Middle frontal gyrus (tissue), 1 donor: Measurements from ENCODE around the gene TNFSF12.

Source experiments
- DNase-seq: peaks from one replicate; pipeline ENCODE4 v3.0.0-alpha.2; 2015; ENCODE audit warnings: low spot score; ENCODE audit errors: extremely low spot score

Gene TNFSF12, protein sequence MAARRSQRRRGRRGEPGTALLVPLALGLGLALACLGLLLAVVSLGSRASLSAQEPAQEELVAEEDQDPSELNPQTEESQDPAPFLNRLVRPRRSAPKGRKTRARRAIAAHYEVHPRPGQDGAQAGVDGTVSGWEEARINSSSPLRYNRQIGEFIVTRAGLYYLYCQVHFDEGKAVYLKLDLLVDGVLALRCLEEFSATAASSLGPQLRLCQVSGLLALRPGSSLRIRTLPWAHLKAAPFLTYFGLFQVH

DNA sequence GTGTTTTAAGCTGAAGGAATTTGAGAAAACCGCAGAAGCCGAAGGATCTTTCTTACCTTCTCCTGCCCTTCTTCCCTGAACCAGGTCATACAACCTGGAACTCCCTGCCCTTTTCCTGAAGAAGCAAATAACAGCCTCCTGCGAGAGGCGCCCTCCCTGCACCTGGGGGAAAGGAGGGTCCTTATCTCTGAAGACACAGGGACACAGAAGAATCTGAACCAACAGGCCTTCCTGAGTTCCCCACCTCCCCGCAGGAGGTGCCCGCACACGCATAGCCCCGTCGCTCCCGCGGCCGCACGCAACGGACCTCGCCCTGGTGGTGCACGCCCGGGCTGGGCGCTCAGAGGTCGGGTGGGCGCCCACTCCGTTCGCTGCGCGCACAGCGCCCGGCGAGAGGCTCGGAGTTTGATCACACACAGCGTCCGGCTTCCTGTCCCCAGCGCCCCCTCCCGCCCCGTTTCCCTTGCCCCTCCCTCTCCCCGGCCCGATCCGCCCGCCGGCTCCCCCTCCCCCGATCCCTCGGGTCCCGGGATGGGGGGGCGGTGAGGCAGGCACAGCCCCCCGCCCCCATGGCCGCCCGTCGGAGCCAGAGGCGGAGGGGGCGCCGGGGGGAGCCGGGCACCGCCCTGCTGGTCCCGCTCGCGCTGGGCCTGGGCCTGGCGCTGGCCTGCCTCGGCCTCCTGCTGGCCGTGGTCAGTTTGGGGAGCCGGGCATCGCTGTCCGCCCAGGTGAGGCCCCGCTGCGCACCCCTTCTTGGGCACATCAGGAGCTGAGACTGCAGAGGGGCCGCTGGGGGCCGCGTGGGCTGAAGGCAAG lies at the start of gene TNFSF12:
TNFSF12 (plus strand) TSS at position 474 of the 816 bp plus-strand sequence; CDS start at position 570, 96 bp downstream.
- no peak for DNase-seq

DNA sequence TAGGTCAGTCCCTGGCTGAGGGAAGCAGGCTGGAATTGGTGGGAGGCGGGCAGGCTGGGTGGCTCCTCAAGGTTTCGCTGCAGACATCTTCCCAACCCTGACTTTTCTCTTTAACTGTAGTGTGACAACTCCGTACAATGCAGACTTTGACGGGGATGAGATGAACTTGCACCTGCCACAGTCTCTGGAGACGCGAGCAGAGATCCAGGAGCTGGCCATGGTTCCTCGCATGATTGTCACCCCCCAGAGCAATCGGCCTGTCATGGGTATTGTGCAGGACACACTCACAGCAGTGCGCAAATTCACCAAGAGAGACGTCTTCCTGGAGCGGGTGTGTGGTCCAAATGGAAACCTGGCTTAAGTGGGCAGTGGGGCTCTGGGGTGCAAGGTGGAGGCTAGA lies 49.7 kb upstream of the TNFSF12 start:
- no peak for DNase-seq

DNA sequence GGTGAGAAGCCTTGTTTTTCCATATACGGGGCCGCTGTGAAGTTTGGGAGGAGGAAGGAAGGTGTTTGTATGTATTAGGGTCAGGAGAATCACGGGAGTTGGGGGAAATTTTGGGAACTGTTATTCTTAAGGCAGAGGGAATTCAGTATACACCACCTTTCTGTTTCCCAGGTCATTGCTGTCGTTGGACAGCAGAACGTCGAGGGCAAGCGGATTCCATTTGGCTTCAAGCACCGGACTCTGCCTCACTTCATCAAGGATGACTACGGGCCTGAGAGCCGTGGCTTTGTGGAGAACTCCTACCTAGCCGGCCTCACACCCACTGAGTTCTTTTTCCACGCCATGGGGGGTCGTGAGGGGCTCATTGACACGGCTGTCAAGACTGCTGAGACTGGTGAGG lies 47.1 kb upstream of the TNFSF12 start:
- no peak for DNase-seq

DNA sequence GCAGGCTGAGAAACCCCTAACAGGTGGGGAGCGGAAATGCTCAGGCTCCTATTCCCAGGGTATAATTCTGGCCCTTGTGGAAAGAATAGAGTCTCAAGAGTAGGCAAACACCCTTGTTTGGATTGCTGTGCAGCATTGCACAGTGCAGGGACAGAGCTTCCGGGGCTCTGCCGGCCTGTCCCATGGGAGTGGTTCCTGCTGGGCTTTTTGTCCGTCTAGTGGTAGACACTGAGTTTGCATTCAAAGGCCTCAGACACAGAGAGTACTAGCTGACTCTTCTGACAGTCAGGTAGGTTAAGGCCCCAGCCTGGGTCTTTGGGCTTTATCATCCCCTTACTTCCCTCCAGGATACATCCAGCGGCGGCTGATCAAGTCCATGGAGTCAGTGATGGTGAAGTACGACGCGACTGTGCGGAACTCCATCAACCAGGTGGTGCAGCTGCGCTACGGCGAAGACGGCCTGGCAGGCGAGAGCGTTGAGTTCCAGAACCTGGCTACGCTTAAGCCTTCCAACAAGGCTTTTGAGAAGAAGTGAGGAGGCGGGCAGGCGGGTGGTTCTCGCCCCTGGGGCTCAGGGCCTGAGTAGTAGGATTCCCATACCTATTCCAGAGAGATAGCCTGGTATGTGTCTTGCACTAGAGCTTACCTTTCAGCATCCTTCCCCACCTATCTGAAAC lies 46.5 kb upstream of the TNFSF12 start:
- DNase-seq = no peak

DNA sequence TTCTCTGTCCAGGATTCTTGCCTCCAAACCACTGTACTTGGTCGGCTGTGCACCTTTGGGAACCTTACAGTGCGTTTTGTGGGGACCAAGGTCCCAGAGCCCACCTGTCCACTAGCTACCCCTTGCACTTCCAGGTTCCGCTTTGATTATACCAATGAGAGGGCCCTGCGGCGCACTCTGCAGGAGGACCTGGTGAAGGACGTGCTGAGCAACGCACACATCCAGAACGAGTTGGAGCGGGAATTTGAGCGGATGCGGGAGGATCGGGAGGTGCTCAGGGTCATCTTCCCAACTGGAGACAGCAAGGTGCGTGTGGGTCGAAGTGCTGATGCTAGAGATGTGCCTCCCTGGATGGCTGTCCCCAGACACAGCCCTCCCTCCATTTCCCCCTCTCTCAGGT lies 45.9 kb upstream of the TNFSF12 start:
- DNase-seq = no peak

DNA sequence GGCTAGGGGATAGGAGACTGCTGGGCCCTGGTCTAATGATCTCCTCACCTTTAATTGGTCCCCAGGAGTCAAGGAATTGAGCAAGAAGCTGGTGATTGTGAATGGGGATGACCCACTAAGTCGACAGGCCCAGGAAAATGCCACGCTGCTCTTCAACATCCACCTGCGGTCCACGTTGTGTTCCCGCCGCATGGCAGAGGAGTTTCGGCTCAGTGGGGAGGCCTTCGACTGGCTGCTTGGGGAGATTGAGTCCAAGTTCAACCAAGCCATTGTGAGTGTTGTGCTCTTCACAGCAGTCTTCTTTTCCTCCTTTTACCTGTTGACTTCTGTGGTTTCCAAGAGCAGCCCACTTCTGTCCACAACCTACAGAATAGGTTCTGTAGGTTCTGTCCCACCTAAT lies 45.3 kb upstream of the TNFSF12 start:
- DNase-seq = no peak

DNA sequence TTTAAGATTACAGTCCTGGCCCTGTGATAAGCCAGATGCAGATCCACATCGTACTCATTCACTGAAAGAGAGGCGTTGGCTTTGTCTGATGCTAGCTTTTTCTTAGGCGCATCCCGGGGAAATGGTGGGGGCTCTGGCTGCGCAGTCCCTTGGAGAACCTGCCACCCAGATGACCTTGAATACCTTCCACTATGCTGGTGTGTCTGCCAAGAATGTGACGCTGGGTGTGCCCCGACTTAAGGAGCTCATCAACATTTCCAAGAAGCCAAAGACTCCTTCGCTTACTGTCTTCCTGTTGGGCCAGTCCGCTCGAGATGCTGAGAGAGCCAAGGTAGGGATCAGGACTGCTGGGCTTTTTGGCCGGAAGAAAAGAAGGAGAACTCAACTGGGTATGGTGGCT lies 40.7 kb upstream of the TNFSF12 start:
- DNase-seq = no peak

DNA sequence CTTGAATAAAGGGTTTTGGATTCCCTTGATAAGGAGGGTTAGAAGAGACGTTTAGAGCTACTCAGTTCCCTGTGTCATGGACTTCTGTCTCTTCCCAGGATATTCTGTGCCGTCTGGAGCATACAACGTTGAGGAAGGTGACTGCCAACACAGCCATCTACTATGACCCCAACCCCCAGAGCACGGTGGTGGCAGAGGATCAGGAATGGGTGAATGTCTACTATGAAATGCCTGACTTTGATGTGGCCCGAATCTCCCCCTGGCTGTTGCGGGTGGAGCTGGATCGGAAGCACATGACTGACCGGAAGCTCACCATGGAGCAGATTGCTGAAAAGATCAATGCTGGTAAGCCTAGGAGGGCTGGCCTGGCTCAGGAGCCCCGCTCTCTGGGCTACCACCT lies 40.0 kb upstream of the TNFSF12 start:
- DNase-seq = no peak

DNA sequence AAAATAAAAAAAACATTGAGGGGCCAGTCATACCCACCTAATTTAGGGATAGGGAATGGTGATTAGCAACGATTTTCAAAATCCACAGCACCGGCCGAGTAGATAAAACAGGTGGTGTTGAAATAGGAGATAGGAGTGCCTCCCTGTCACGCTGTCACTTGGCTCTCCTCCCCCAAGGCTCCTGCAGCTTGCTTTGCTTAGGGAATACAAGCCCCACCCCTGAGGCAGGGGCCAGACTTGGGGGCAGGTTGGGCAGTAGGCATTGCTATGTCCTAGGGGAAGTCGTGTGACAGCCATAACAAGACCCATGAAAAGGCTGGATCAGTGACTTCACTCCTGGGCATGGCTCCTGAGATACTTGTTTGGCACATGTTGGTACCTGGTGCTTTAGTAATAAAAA lies 38.9 kb upstream of the TNFSF12 start:
- no peak for DNase-seq

DNA sequence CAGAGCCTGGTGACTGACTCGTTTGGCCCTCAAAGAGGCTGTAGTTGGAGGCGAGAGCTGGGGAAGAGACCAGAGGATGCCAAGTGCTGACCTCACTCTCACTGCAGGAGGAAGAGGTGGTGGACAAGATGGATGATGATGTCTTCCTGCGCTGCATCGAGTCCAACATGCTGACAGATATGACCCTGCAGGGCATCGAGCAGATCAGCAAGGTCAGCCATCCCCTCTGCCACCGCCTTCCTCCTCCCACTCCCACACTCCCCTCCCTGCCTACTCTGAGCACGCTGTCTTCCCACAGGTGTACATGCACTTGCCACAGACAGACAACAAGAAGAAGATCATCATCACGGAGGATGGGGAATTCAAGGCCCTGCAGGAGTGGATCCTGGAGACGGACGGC lies 37.8 kb upstream of the TNFSF12 start:
- no peak for DNase-seq

DNA sequence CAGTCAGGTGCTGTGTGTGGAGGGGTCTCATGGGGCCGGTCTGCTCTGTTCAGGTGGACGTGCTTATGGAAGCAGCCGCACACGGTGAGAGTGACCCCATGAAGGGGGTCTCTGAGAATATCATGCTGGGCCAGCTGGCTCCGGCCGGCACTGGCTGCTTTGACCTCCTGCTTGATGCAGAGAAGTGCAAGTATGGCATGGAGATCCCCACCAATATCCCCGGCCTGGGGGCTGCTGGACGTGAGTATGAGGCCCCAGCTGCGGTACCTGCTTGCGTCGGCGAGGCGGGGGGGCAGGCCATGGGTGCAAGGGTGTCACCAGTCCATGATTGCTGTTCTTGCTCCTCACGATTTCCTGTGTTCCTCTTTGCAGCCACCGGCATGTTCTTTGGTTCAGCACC lies 36.8 kb upstream of the TNFSF12 start:
- no peak for DNase-seq

DNA sequence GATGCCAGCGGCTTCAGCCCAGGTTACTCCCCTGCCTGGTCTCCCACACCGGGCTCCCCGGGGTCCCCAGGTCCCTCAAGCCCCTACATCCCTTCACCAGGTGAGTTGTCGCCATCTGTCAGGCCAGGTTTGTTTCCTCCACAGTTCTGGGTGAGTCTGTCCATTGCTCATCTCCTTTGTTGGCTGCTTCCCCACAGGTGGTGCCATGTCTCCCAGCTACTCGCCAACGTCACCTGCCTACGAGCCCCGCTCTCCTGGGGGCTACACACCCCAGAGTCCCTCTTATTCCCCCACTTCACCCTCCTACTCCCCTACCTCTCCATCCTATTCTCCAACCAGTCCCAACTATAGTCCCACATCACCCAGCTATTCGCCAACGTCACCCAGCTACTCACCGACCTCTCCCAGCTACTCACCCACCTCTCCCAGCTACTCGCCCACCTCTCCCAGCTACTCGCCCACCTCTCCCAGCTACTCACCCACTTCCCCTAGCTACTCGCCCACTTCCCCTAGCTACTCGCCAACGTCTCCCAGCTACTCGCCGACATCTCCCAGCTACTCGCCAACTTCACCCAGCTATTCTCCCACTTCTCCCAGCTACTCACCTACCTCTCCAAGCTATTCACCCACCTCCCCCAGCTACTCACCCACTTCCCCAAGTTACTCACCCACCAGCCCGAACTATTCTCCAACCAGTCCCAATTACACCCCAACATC lies 35.9 kb upstream of the TNFSF12 start:
- DNase-seq = no peak

DNA sequence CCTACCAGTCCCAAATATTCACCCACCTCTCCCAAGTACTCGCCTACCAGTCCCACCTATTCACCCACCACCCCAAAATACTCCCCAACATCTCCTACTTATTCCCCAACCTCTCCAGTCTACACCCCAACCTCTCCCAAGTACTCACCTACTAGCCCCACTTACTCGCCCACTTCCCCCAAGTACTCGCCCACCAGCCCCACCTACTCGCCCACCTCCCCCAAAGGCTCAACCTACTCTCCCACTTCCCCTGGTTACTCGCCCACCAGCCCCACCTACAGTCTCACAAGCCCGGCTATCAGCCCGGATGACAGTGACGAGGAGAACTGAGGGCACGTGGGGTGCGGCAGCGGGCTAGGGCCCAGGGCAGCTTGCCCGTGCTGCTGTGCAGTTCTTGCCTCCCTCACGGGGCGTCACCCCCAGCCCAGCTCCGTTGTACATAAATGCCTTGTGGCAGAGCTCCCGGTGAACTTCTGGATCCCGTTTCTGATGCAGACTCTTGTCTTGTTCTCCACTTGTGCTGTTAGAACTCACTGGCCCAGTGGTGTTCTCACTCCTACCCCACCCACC lies 34.9 kb upstream of the TNFSF12 start:
- DNase-seq = no peak

DNA sequence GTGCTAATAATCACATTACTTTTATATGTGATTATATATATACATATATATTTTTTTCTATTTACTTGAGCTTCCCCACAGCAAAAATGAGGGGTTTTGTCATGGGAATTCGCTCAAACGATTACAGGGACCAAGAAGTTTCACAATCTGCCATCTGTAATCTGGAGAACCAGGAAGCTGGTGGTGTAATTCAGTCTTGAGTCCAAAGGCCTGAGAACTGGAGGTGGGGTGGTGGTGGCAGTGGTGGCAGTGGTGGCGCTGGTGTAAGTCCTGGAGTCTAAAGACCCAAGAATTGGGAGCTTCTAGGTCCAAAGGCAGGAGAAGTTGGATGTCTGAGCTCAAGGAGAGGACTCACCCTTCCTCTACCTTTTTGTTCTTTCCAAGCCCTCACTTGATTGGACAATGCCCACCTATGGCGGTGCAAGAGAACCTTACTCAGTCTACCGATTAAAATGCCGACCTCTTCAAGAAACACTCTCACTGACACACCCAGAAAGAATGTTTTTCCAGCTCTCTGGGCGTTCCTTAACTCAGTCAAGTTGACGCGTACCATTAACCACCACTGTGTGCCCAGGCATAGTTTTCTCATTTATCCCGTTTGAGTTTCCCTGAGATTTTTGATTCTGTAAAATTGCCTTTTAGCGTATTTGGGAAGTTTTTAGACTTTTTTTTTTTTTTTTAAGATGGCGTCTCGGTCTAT lies 32.8 kb upstream of the TNFSF12 start:
- no peak for DNase-seq

DNA sequence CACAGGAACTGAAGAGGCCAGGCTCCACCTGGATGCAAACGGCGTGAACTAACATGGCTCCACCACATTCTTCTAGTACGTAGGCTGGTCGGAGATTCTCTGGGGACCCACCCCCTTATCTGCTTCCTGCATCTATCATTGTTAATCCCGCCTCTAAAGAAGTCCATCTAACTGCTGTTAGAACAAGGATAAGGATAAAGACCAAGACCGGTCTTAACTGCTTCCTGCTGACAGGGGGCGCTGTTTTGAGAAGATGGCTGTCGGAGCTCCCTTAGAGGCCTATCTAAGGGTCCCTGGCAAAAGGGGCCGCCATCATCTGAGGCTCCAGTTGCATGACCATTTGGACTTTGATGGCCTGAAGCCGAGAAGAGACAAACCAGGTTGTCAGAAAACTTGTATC lies 25.8 kb upstream of the TNFSF12 start:
- no peak for DNase-seq

DNA sequence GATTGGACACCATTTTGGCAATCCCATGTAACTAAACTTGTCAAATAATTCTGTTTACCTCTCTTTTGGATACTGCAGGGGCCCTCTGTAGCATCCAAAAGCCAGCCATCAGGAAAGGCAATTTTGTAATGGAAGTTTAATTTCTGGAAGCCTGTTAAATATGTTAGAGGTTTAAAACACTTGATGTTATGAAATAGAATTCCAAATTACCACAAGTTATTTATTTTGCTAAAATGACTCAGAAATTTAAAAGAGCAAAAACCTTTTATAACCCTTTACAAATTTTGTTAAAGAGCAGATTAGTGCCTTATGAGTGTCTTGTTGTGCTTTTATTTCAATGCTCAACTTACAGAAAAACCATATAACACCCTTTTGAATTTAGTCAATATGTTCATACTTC lies 20.0 kb upstream of the TNFSF12 start:
- DNase-seq = no peak

DNA sequence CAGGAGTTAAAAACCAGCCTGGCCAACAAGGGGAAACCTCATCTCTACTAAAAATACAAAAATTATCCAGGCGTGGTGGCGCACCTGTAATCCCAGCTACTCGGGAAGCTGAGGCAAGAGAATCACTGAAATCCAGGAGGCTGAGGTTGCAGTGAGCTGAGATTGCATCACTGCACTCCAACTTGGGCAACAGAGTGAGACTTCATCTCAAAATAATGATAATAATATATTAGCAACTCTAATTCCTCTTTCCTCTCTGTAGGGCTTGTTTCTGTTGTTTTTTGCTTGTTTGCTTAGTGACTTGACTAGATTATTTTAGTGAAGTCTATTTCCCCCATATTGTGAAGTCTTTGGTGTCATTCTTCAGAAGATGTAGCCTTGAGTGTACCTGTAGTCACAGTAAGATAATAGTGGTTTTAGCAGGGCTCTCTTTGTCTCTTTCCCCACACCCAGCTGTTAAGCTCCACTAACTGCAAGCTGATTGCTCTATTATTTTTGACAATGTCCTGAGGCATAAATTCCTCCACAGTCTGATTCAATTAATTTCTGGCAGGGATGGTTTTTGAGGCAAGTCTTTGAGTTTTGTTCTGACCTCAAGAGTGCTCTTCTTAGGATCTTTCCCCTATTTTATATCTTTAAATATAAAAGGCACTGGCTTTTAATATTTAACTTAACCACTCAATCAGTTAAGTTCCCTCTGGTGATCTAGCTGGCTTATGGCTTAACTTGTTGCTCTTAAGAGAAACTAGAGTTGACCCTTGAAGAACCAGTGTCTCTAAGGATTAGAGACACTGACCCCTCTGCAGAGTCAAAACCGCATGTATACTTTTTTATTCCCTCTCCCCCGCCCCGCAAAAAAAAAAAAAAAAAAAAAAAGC lies 18.6 kb upstream of the TNFSF12 start:
- no peak for DNase-seq

DNA sequence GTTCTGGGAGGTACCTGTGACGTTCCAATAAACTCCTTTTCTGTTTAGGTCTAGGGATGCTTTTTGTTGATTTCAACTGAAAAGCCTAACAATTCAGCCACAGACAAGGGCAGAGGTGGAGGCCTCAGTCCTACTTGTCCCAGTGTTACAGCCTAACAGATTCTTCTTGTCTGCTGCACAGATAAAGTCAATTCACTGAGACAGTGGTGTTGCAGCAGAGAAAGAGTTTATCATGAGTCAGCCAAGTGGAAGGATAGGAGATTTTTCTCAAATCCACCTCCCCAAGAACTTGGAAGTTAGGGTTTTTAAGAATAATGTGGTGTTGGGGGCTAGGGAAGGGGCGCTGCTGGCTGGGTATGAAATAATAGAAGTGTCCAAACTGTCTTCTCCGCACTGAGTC lies 10.8 kb upstream of the TNFSF12 start:
- no peak for DNase-seq

DNA sequence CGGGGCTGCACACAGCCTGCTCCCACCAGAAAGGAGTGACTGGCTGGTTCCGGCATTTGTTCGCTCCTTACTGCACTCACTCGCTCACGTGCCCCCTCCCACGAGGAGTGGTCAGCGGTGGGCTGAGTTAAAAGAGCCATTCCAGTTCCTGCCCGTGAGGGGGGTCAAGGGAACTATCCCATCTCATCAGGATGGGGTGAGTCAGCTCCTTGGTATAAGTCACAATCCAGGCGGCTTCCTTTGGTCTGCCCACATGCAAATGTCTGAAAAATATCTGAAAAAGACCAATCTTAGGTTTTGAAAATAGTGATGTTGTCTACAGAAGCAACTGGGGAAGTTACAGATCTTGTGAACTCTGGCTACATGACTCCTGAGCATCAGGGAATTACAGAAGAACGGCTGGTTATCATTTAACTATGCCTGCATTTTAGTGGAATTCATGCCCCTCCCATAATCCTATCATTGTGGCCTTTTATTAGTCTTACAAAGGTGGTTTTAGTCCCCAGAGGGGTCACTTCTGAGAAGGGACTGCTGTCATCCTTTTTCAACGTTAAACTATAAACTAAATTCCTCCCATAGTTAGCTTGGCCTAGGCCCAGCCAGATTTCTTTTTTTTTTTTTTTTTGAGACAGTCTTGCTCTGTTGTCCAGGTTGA lies 9.8 kb upstream of the TNFSF12 start:
- DNase-seq = no peak
